T follicular helper cell (primary cell): ENCODE data around the gene ARL15.

Experiments
- DNase-seq: peaks from one replicate; pipeline ENCODE4 v3.0.0-alpha.2; 2020; ENCODE audit warnings: low read depth

The ARL15 gene

GRCh38 chr5:54040018-54040417 lies 270.4 kb downstream of the ARL15 start:
- DNase-seq, result no peak

- no peak for DNase-seq
These were observed 273.2 kb downstream of the ARL15 start for GRCh38 chr5:54037205-54037604.

- DNase-seq, result no peak
These were observed 279.4 kb downstream of the ARL15 start for GRCh38 chr5:54030981-54031380.

- DNase-seq, result no peak
These were observed 285.9 kb downstream of the ARL15 start for GRCh38 chr5:54024466-54024865.

GRCh38 chr5:54022223-54022622 lies 288.1 kb downstream of the ARL15 start:
- DNase-seq, result no peak

GRCh38 chr5:54021431-54022164 lies 288.8 kb downstream of the ARL15 start:
- no peak for DNase-seq

- DNase-seq, result no peak
These were observed 291.9 kb downstream of the ARL15 start for GRCh38 chr5:54018438-54018837.

- no peak for DNase-seq
These were observed 292.8 kb downstream of the ARL15 start for GRCh38 chr5:54017580-54017979.

GRCh38 chr5:54013556-54014194 lies 296.7 kb downstream of the ARL15 start:
- no peak for DNase-seq

- DNase-seq, result no peak
These were observed 300.5 kb downstream of the ARL15 start for GRCh38 chr5:54009828-54010227.

- no peak for DNase-seq
These were observed 301.0 kb downstream of the ARL15 start for GRCh38 chr5:54009357-54009756.

- DNase-seq, result no peak
These were observed 302.3 kb downstream of the ARL15 start for GRCh38 chr5:54007827-54008777.

GRCh38 chr5:54004697-54005096 lies 305.7 kb downstream of the ARL15 start:
- DNase-seq, result no peak

GRCh38 chr5:54002779-54003178 lies 307.6 kb downstream of the ARL15 start:
- DNase-seq, result no peak

- no peak for DNase-seq
These were observed 308.2 kb downstream of the ARL15 start for GRCh38 chr5:54001976-54002775.

GRCh38 chr5:54000011-54000410 lies 310.4 kb downstream of the ARL15 start:
- no peak for DNase-seq

- DNase-seq, result no peak
These were observed 312.4 kb downstream of the ARL15 start for GRCh38 chr5:53997736-53998627.

- no peak for DNase-seq
These were observed 314.4 kb downstream of the ARL15 start for GRCh38 chr5:53996008-53996407.

- DNase-seq, result no peak
These were observed 316.2 kb downstream of the ARL15 start for GRCh38 chr5:53994148-53994547.

- DNase-seq, result no peak
These were observed 318.4 kb downstream of the ARL15 start for GRCh38 chr5:53991942-53992341.

- no peak for DNase-seq
These were observed 323.3 kb downstream of the ARL15 start for GRCh38 chr5:53987101-53987500.
